ENCODE results near the gene THUMPD1.
"Not testable (repeated sequence)": the region's sequence is repeated elsewhere in the genome, so short reads cannot be mapped to it uniquely, and the experiment has no call there.

DNA sequence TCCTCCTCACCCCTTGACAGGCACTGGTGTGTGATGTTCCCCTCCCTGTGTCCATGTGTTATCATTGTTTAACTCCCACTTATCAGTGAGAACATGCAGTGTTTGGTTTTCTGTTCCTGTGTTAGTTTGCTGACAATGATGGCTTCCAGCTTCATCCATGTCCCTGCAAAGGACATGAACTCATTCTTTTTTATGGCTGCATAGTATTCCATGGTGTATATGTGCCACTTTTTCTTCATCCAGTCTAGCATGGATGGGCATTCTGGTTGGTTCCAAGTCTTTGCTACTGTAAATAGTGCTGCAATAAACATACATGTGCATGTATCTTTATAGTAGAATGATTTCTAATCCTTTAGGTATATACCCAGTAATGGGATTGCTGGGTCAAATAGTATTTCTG lies 39.9 kb downstream of the THUMPD1 start:
- TF ChIP-seq, protein P1, sequence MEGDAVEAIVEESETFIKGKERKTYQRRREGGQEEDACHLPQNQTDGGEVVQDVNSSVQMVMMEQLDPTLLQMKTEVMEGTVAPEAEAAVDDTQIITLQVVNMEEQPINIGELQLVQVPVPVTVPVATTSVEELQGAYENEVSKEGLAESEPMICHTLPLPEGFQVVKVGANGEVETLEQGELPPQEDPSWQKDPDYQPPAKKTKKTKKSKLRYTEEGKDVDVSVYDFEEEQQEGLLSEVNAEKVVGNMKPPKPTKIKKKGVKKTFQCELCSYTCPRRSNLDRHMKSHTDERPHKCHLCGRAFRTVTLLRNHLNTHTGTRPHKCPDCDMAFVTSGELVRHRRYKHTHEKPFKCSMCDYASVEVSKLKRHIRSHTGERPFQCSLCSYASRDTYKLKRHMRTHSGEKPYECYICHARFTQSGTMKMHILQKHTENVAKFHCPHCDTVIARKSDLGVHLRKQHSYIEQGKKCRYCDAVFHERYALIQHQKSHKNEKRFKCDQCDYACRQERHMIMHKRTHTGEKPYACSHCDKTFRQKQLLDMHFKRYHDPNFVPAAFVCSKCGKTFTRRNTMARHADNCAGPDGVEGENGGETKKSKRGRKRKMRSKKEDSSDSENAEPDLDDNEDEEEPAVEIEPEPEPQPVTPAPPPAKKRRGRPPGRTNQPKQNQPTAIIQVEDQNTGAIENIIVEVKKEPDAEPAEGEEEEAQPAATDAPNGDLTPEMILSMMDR (IDR thresholded peaks at IDR 0.05 in 4 of 5, conservative IDR thresholded peaks at IDR 0.05 in 1 of 5): not testable (repeated sequence)
- TF ChIP-seq POLR2A (IDR thresholded peaks at IDR 0.05): not testable (repeated sequence)

All from gastrocnemius medialis (tissue), 4 donors.